Esophagus squamous epithelium (tissue), 5 donors: ENCODE measurements around the gene SNX9. TPM values are rescaled to one million over a fixed set of nuclear protein-coding genes. Genes with fewer than 3 reads are reported as not detected.
"Not testable (repeated sequence)": the region's sequence is repeated elsewhere in the genome, so short reads cannot be mapped to it uniquely, and the experiment has no call there.

Source experiments
- DNase-seq: peaks from one replicate; lab custom pipeline; 2025; lab: John Stamatoyannopoulos, UW
- H3K27ac ChIP-seq, 4 donors: fragments of 200-600 bp; sonication (generic); one replicate each; pipeline ENCODE4 v1.5.1; 2016 to 2019; ENCODE audit warnings: mild to moderate bottlenecking in 1 of 4
- H3K27me3 ChIP-seq, 4 donors: fragments of 200-600 bp; sonication (generic); 1 replicate in 3 of 4; 2 replicates in 1 of 4; pipeline versions ENCODE4 v1.5.1 to v1.6.0; 2017 to 2021; ENCODE audit warnings: antibody characterized with exemption in 1 of 4
- H3K36me3 ChIP-seq, 3 donors: fragments of 200-600 bp; sonication (generic); one replicate each; pipeline ENCODE4 v1.5.1; 2016 to 2019
- H3K4me1 ChIP-seq, 3 donors: fragments of 200-600 bp; sonication (generic); one replicate each; pipeline ENCODE4 v1.5.1; 2017 to 2019
- H3K4me3 ChIP-seq, 4 donors: fragments of 200-600 bp; sonication (generic); 1 replicate in 3 of 4; 2 replicates in 1 of 4; pipeline ENCODE4 v1.5.1; 2016 to 2019; ENCODE audit warnings: mild to moderate bottlenecking in 2 of 4, moderate library complexity in 1 of 4
- H3K9me3 ChIP-seq, 3 donors: fragments of 200-600 bp; sonication (generic); one replicate each; pipeline ENCODE4 v1.5.1; 2016 to 2019
- POLR2A ChIP-seq, 4 donors: fragments of 450-650 bp; IDR thresholded peaks; one replicate each; pipeline ENCODE4 v1.6.1; 2017; ENCODE audit warnings: antibody characterized with exemption in 4 of 4, mild to moderate bottlenecking in 4 of 4, moderate library complexity in 3 of 4
- WGBS, 2 donors: methylation state at CpG; one replicate each; pipeline ENCODE4 v1.1.5; 2018; 5-methylcytosine and 5-hydroxymethylcytosine counted together
- intact Hi-C: fragments of 100-400 bp; cut with DNase I; formaldehyde crosslinking; loops from one replicate; pipeline ENCODE4 v1.15.0; 2022
- total RNA-seq, 4 donors: library from RNA; depleted of rRNA; stranded (reverse); fragments of >200 nt; gene quantifications; one replicate each; pipeline ENCODE4 v1.1.0, GENCODE V29; 2016
- TF ChIP-seq, protein P1 (sequence below), 6 experiments: fragments of 450-650 bp in 4 of 6; fragments of 200-600 bp in 2 of 6; sonication (generic) in 2 of 6; IDR thresholded peaks; one replicate each; pipeline ENCODE4 v1.5.1; 2016 to 2019; ENCODE audit warnings: antibody characterized with exemption in 6 of 6, mild to moderate bottlenecking in 4 of 6, moderate library complexity in 4 of 6
- donor health status: DM: yes; HTN: yes; CAD: no.

SNX9 gene
- total RNA-seq, 4 donors from 2014 or later = 19.9 to 39.9 (median 33.5) TPM

GRCh38 chr6:157791450-157791849 lies 31.6 kb upstream of the SNX9 start:
- TF ChIP-seq, protein P1, sequence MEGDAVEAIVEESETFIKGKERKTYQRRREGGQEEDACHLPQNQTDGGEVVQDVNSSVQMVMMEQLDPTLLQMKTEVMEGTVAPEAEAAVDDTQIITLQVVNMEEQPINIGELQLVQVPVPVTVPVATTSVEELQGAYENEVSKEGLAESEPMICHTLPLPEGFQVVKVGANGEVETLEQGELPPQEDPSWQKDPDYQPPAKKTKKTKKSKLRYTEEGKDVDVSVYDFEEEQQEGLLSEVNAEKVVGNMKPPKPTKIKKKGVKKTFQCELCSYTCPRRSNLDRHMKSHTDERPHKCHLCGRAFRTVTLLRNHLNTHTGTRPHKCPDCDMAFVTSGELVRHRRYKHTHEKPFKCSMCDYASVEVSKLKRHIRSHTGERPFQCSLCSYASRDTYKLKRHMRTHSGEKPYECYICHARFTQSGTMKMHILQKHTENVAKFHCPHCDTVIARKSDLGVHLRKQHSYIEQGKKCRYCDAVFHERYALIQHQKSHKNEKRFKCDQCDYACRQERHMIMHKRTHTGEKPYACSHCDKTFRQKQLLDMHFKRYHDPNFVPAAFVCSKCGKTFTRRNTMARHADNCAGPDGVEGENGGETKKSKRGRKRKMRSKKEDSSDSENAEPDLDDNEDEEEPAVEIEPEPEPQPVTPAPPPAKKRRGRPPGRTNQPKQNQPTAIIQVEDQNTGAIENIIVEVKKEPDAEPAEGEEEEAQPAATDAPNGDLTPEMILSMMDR (IDR thresholded peaks at IDR 0.05) = no peak
- no peak for TF ChIP-seq POLR2A (IDR thresholded peaks at IDR 0.05)
- WGBS, 2 donors = 38 to 60% methylated on average over 2 of the region's 2 CpGs
- no peak overlapping the region for H3K4me3 ChIP-seq
- H3K4me1 ChIP-seq = peaks cover 0 to 9% (median 0%) of the 10 kb centered on the region in 3 donors
- H3K9me3 ChIP-seq = no peaks in the 10 kb centered on the region
- no peaks in the 10 kb centered on the region for H3K27me3 ChIP-seq
- intact Hi-C loops = no loop called here
- no peak overlapping the region for H3K27ac ChIP-seq
- H3K36me3 ChIP-seq = no peaks in the 10 kb centered on the region
- no peak for DNase-seq

DNA sequence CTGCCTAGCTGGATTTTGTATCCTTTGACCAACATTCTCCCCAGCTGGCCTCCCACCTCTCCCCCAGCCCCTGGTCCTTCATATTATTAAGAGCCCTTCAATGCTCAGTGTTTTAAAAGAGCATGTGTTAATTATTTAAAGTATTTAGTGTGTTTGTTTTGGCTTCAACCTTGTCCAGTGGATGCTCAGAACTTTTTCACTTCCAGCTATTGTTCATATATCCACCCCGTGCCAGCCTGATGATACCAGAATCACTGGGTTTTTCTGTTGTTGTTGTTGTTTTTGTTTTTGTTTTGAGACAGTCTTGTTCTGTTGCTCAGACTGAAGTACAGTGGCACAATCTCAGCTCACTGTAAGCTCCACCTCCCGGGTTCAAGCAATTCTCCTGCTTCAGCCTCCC lies 30.4 kb upstream of the SNX9 start:
- TF ChIP-seq POLR2A (IDR thresholded peaks at IDR 0.05) = no peak
- TF ChIP-seq, protein P1 (IDR thresholded peaks at IDR 0.05) = no peak

DNA sequence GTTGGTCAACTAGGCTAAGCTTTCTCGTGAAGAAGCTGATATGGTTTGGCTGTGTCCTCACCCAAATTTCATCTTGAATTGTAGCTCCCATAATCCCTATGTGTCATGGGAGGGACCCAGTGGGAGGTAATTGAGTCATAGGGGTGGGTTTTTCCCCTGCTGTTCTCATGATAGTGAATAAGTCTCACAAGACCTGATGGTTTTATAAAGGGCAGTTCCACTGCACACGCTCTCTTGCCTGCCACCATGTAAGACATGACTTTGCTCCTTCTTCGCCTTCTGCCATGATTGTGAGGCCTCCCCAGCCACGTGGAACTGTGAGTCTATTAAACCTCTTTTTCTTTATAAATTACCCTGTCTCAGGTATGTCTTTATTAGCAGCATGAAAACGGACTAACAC lies 29.0 kb upstream of the SNX9 start:
- H3K36me3 ChIP-seq, H3K27ac ChIP-seq, H3K9me3 ChIP-seq, H3K27me3 ChIP-seq, intact Hi-C loops, H3K4me3 ChIP-seq, H3K4me1 ChIP-seq, DNase-seq: not testable (repeated sequence)
- WGBS, 2 donors = 79 to 88% methylated on average over 5 of the region's 5 CpGs

More for the DNA sequence above, 30.4 kb upstream of the SNX9 start:
- Histone ChIP-seq H3K27me3 (no peaks in the 10 kb centered on the region), H3K9me3 (no peaks in the 10 kb centered on the region), H3K27ac (no peak overlapping the region), H3K4me3 (no peak overlapping the region), H3K36me3 (no peaks in the 10 kb centered on the region), H3K4me1 (peaks cover 0 to 9% (median 0%) of the 10 kb centered on the region in 3 donors)
- no peak for DNase-seq
- intact Hi-C loops = no loop called here
- WGBS, 2 donors = 84 to 91% methylated on average over 2 of the region's 2 CpGs

DNA sequence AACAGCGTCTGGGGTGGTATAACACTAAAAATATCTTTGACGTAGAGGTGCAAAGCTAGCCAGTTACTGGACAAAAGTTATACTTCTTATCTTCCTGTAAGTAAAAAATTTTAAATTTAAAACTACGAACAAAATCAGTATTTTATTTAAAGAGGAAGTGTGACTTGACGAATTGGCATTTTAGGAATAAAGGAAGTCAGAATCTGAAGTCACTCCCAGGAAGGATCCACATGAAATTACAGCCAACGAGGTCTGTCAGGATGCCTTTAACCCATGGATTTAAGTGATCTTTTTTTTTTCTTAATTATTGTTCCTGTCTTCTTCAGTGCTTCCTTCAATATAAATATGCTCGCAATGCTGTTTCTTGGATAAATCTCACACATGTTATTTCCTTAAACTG lies 27.2 kb upstream of the SNX9 start:
- Histone ChIP-seq H3K36me3 (no peaks in the 10 kb centered on the region), H3K4me1 (peaks cover 0 to 9% (median 0%) of the 10 kb centered on the region in 3 donors)
- intact Hi-C loops = no loop called here

DNA sequence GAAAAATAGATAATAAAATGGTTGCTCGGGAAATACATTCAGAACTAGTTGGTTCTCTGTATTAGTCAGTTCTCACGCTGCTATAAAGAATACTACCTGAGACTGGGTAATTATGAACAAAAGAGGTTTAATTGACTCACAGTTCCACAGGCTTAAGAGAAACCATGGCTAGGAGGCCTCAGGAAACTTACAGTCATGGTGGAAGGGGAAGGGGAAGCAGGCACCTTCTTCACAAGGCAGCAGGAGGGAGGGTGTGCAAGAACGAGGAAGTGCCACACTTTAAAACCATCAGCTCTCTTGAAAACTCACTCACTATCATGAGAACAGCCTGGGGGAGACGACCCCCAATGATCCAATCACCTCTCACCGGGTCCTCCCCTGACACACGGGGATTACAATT lies 24.2 kb upstream of the SNX9 start:
- DNase-seq = no peak
- H3K27ac ChIP-seq = no peak overlapping the region
- intact Hi-C loops = no loop called here
- 65 to 67% methylated on average over 6 of the region's 6 CpGs for WGBS, 2 donors
- H3K9me3 ChIP-seq = no peaks in the 10 kb centered on the region
- H3K4me3 ChIP-seq = no peak overlapping the region
- no peak for TF ChIP-seq POLR2A (IDR thresholded peaks at IDR 0.05)
- TF ChIP-seq, protein P1 (IDR thresholded peaks at IDR 0.05) = no peak
- no peaks in the 10 kb centered on the region for H3K36me3 ChIP-seq
- H3K27me3 ChIP-seq = peaks cover 0 to 3% (median 0%) of the 10 kb centered on the region in 4 donors
- no peaks in the 10 kb centered on the region for H3K4me1 ChIP-seq

More for the DNA sequence above, 27.2 kb upstream of the SNX9 start:
- TF ChIP-seq POLR2A (IDR thresholded peaks at IDR 0.05) = no peak
- TF ChIP-seq, protein P1 (IDR thresholded peaks at IDR 0.05) = no peak
- H3K27ac ChIP-seq = no peak overlapping the region
- peaks cover 0 to 3% (median 0%) of the 10 kb centered on the region in 4 donors for H3K27me3 ChIP-seq
- 76 to 77% methylated on average over 6 of the region's 6 CpGs for WGBS, 2 donors
- no peak for DNase-seq
- H3K9me3 ChIP-seq = no peaks in the 10 kb centered on the region
- H3K4me3 ChIP-seq = no peak overlapping the region

GRCh38 chr6:157799561-157799960 lies 23.5 kb upstream of the SNX9 start:
- H3K4me1 ChIP-seq, H3K9me3 ChIP-seq, intact Hi-C loops, H3K36me3 ChIP-seq, H3K27me3 ChIP-seq, H3K4me3 ChIP-seq, DNase-seq, H3K27ac ChIP-seq: not testable (repeated sequence)
- 50 to 72% methylated on average over 3 of the region's 3 CpGs for whole genome bisulfite sequencing, 2 donors
